K562 treated with DMSO at 1 percent for 12 hours (cell line): ENCODE data around the gene RUVBL1. TPM values are rescaled to one million over a fixed set of nuclear protein-coding genes. Genes with fewer than 3 reads are reported as not detected.

ENCODE experiments used
- total RNA-seq: library from RNA; unstranded; fragments of 300-600 nt; gene quantifications from 2 replicates; pipeline ENCODE4 v1.2.3, GENCODE V29; 2022; ENCODE audit not compliant: insufficient read depth

RUVBL1 gene
- total RNA-seq = 31.4 and 42.9 TPM in 2 replicates

DNA sequence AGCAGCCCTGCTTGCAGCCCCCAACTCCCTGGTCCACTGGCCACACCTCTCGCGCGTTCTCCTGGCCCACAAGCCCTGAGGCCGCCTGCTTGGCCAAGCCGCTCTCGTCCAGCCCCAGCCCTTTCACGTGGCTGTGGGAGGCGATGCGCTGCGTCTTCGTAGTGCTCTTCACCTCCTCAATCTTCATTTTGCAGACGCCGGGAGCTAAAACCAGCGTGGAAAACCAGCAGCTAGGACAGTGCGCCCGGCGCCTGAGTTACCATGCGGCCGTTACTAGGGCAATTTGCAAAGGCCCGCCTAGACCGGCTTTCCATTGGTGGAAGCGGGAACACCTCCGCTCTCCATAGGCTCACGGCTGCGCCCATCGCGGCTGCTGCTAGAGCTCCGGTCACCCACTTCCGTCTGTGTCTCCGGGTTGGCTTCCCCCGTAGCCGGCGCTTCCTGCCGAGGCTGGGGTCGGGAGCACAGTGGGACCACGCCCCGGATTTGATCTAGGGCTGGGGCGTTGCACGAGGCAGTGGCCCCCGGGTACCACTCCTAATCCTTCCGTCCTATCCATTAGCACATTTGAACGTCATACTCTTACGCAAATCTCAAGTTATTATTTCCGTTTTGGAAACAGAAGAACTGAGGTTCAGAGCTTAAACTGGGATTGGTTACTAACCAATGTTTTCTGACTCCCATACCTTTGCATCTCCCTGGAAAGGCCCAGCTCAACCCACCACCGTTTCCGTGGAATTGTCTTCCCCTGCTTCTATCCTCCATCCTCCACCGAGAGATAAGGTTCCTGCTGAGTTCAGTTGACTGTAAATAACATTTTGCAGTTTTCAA lies at the start of gene RUVBL1:
Gene RUVBL1, minus strand, starts transcription at position 275 of the 831 bp plus-strand sequence. Its CDS starts 88 bp downstream, at position 187.

DNA sequence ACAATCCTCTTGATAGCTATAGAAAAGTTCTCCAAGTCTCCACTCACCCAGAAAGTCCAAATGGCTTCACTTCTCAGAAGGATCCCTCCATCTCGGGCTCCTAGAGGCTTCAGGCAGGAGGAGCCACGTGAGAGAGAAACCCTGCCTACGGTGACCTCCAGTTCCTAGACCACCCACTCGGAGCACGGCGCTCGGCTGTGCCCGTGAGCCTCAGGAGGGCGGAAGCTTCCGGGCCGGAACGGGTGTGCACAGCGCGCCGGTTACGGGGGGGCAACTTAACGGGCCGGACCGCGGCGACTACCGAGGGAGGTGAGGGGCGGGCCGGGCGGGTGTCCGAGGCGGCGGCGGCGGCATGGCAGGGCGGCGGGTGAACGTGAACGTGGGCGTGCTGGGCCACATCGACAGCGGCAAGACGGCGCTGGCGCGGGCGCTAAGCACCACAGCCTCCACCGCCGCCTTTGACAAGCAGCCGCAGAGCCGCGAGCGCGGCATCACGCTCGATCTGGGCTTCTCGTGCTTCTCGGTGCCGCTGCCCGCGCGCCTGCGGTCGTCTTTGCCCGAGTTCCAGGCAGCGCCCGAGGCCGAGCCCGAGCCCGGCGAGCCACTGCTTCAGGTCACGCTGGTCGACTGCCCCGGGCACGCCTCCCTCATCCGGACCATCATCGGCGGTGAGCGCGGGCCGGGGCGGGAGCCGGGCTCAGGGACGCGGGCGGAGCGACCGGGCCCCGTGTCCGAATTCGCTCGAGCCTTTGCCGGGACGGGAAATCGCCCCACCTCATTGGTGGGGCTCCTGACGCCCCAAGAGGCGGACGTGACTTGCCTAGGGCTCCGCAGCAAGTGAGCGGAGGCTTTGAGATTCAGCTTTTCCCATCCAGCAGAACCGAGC lies 29.8 kb upstream of the RUVBL1 start, which contains the start of gene EEFSEC:
Gene EEFSEC, plus strand, starts transcription at position 326 of the 886 bp plus-strand sequence. Its CDS starts 27 bp downstream, at position 353.

GRCh38 chr3:128051837-128052594 lies 71.6 kb downstream of the RUVBL1 start, which contains the start of gene SEC61A1:
Gene SEC61A1, plus strand, starts transcription at chr3:128052437. Its CDS starts 116 bp downstream, at chr3:128052553.

Other genes starting within 250 kb of the RUVBL1 start
- gene KBTBD12, start 208.6 kb downstream of the RUVBL1 start, total RNA-seq = not detected in 2 replicates
- gene SEC61A1, start 71.4 kb downstream of the RUVBL1 start, total RNA-seq = 91.2 and 151 TPM in 2 replicates
- 27.2 and 30.1 TPM in 2 replicates for gene EEFSEC, start 29.7 kb upstream of the RUVBL1 start, total RNA-seq